ENCODE measurements around the gene NR2F6.

GRCh38 chr19:17216058-17216670 is 29.6 kb downstream of the NR2F6 start:
- TF ChIP-seq POLR2A (IDR thresholded peaks at IDR 0.05; ENCODE audit: low read length) (no peak), GATA1 (IDR thresholded peaks at IDR 0.05; ENCODE audit: low read depth, low read length) (no peak)
